Suprapubic skin (tissue), 4 donors: ENCODE measurements around the gene PSMC2. TPM values are rescaled to one million over a fixed set of nuclear protein-coding genes. Genes with fewer than 3 reads are reported as not detected.

Experiments used
- DNase-seq, 2 donors: peaks; one replicate each; pipeline ENCODE4 v3.0.0-alpha.2; 2019; ENCODE audit warnings: low spot score in 2 of 2
- H3K27ac ChIP-seq: fragments of 200-600 bp; sonication (generic); one replicate; pipeline ENCODE4 v1.5.1; 2019
- H3K27me3 ChIP-seq: fragments of 200-600 bp; sonication (generic); one replicate; pipeline ENCODE4 v1.5.1; 2019
- H3K36me3 ChIP-seq: fragments of 200-600 bp; sonication (generic); one replicate; pipeline ENCODE4 v1.5.1; 2019
- H3K4me1 ChIP-seq: fragments of 200-600 bp; sonication (generic); one replicate; pipeline ENCODE4 v1.5.1; 2019
- H3K4me3 ChIP-seq: fragments of 200-600 bp; sonication (generic); one replicate; pipeline ENCODE4 v1.5.1; 2019; ENCODE audit warnings: mild to moderate bottlenecking
- H3K9me3 ChIP-seq: fragments of 200-600 bp; sonication (generic); one replicate; pipeline ENCODE4 v1.5.1; 2019
- EP300 ChIP-seq: sonication (generic); formaldehyde crosslinking; IDR thresholded peaks from one replicate; pipeline ENCODE4 v1.6.1; 2017; ENCODE audit warnings: antibody characterized with exemption
- POLR2A ChIP-seq, 2 donors: fragments of 450-650 bp; IDR thresholded peaks; one replicate each; pipeline ENCODE4 v1.6.1; 2017; ENCODE audit warnings: antibody characterized with exemption in 2 of 2, mild to moderate bottlenecking in 2 of 2, moderate library complexity in 2 of 2
- POLR2AphosphoS5 ChIP-seq, 3 donors: sonication (generic); formaldehyde crosslinking; IDR thresholded peaks; one replicate each; pipeline ENCODE4 v1.6.1; 2017; ENCODE audit warnings: antibody characterized with exemption in 3 of 3
- WGBS: methylation state at CpG from one replicate; pipeline ENCODE4 v1.1.5; 2018; 5-methylcytosine and 5-hydroxymethylcytosine counted together
- total RNA-seq, 4 donors: library from RNA; depleted of rRNA; stranded (reverse); fragments of >200 nt; gene quantifications; one replicate each; pipeline ENCODE4 v1.1.0, GENCODE V29; 2016
- TF ChIP-seq, protein P1 (sequence below), 2 donors: fragments of 200-600 bp in 1 of 2; fragments of 450-650 bp in 1 of 2; sonication (generic) in 1 of 2; IDR thresholded peaks; one replicate each; pipeline ENCODE4 v1.5.1; 2016 to 2019; ENCODE audit warnings: antibody characterized with exemption in 2 of 2, mild to moderate bottlenecking in 1 of 2, moderate library complexity in 1 of 2

Gene PSMC2
- total RNA-seq, 4 donors from 2014 or later = 61.5 to 115 (median 94.0) TPM

DNA sequence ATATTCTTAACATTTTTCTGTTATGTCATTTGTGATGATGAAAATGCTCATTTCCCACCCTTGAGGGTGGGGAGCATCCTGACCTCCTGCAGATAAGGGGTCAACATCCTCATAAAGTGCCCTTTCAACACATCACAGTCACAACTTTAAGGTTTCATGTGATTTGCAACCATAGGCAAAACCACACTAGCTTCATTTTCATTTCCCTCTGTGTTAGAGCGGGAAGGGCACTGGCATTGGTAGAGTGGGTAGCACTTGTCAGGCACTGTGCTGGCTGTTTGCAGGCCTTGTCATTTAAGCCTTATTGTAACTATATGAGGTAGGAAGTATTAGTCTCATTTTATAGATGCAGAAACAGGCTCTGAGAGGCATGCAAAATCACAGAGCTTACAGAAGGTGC, 39.8 kb downstream of the PSMC2 start:
- 100% methylated on average over 1 of the region's 1 CpG for WGBS
- H3K27ac ChIP-seq = no peak overlapping the region
- no peaks in the 10 kb centered on the region for H3K36me3 ChIP-seq
- no peak for TF ChIP-seq POLR2AphosphoS5 (IDR thresholded peaks at IDR 0.05)
- TF ChIP-seq EP300 = no peak
- TF ChIP-seq POLR2A (IDR thresholded peaks at IDR 0.05) = no peak
- TF ChIP-seq, protein P1, sequence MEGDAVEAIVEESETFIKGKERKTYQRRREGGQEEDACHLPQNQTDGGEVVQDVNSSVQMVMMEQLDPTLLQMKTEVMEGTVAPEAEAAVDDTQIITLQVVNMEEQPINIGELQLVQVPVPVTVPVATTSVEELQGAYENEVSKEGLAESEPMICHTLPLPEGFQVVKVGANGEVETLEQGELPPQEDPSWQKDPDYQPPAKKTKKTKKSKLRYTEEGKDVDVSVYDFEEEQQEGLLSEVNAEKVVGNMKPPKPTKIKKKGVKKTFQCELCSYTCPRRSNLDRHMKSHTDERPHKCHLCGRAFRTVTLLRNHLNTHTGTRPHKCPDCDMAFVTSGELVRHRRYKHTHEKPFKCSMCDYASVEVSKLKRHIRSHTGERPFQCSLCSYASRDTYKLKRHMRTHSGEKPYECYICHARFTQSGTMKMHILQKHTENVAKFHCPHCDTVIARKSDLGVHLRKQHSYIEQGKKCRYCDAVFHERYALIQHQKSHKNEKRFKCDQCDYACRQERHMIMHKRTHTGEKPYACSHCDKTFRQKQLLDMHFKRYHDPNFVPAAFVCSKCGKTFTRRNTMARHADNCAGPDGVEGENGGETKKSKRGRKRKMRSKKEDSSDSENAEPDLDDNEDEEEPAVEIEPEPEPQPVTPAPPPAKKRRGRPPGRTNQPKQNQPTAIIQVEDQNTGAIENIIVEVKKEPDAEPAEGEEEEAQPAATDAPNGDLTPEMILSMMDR (IDR thresholded peaks at IDR 0.05) = no peak
- H3K4me1 ChIP-seq = no peaks in the 10 kb centered on the region
- no peaks in the 10 kb centered on the region for H3K9me3 ChIP-seq
- DNase-seq = no peak
- H3K4me3 ChIP-seq = no peak overlapping the region
- no peaks in the 10 kb centered on the region for H3K27me3 ChIP-seq

DNA sequence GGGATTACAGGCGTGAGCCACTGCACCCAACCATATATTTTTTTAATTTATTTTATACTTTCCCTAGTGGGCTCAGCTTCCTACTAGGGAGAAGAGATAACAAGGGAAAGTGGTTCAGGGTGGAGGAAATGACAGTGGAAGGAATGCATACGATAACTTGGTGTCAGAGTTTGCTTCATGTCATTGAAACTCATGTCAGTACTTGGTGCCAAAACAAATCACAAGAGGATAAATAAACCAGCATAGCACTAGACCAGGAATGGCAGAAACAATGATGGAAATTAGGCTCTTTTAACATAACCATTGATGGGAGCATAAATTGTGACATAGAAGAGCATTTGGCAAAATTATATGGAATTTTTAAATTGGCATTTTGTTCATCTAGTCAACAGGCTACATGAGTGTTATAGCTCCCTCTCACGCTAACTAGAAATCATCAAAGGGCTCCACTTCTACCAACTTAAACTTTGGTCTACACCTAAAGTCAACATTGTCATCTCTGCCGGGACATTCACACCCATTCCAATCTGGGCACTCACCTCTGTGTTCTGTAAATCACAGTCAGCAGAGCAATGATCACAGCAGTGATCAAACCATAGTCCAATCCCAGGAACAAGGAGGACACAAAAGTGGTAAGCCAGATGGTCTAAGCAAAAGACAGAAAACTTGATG, 41.2 kb downstream of the PSMC2 start:
- no peak for DNase-seq
- WGBS = 84% methylated on average over 4 of the region's 4 CpGs
- H3K4me3 ChIP-seq = no peak overlapping the region
- TF ChIP-seq EP300 = no peak
- TF ChIP-seq POLR2A (IDR thresholded peaks at IDR 0.05) = no peak
- no peak for TF ChIP-seq POLR2AphosphoS5 (IDR thresholded peaks at IDR 0.05)
- TF ChIP-seq, protein P1 (IDR thresholded peaks at IDR 0.05) = no peak
- no peaks in the 10 kb centered on the region for H3K9me3 ChIP-seq
- H3K27me3 ChIP-seq = no peaks in the 10 kb centered on the region
- H3K27ac ChIP-seq = no peak overlapping the region
- H3K4me1 ChIP-seq = no peaks in the 10 kb centered on the region
- H3K36me3 ChIP-seq = no peaks in the 10 kb centered on the region

DNA sequence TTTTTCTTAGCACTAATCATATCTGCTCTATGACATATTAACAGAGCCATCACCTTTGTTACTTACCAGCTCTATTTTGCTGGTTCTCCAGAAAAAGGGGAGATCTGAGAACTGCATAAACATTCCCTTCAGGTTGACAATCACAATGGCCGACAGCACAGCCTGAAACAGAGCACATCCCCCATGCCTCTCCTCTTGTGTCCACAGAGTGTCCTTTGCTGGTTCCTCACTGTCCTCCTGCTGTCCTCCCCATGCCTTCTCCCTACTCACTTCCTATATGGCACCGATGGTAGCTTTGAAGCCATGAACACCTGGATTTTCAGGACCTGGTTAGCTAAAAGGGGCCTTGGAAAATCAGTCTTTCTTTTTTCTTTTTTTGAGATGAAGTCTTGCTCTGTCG, 41.8 kb downstream of the PSMC2 start:
- DNase-seq = no peak
- Histone ChIP-seq H3K27ac (no peak overlapping the region), H3K4me1 (no peaks in the 10 kb centered on the region), H3K9me3 (no peaks in the 10 kb centered on the region), H3K36me3 (no peaks in the 10 kb centered on the region), H3K27me3 (no peaks in the 10 kb centered on the region), H3K4me3 (no peak overlapping the region)
- 83% methylated on average over 3 of the region's 3 CpGs for WGBS
- TF ChIP-seq POLR2AphosphoS5 (IDR thresholded peaks at IDR 0.05) = no peak
- no peak for TF ChIP-seq EP300
- TF ChIP-seq, protein P1 (IDR thresholded peaks at IDR 0.05) = no peak
- TF ChIP-seq POLR2A (IDR thresholded peaks at IDR 0.05) = no peak

DNA sequence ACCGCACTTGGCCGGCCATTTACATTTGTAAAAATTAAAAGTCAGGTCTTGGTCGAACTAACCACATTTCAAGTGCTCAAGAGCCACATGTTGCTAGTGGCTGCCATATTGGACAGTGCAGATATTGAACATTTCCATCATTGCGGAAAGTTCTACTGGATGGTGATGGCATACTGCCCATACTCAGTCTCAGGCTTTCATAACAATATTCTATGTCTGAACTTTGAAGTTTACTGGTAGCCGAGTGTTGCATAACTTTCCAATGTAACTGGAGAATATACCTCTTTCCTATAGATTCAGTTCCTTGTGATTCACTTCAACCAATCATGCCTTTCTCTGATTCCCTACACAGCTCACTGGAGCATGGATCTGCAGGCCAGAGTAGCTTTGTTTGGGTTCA, 43.7 kb downstream of the PSMC2 start:
- DNase-seq = no peak
- WGBS = 93% methylated on average over 5 of the region's 5 CpGs
- Histone ChIP-seq H3K27me3 (no peaks in the 10 kb centered on the region), H3K9me3 (no peaks in the 10 kb centered on the region), H3K4me1 (no peaks in the 10 kb centered on the region), H3K4me3 (no peak overlapping the region), H3K27ac (no peak overlapping the region), H3K36me3 (no peaks in the 10 kb centered on the region)
- TF ChIP-seq POLR2A (IDR thresholded peaks at IDR 0.05) (no peak), EP300 (no peak), POLR2AphosphoS5 (IDR thresholded peaks at IDR 0.05) (no peak)
- TF ChIP-seq, protein P1 (IDR thresholded peaks at IDR 0.05) = no peak

DNA sequence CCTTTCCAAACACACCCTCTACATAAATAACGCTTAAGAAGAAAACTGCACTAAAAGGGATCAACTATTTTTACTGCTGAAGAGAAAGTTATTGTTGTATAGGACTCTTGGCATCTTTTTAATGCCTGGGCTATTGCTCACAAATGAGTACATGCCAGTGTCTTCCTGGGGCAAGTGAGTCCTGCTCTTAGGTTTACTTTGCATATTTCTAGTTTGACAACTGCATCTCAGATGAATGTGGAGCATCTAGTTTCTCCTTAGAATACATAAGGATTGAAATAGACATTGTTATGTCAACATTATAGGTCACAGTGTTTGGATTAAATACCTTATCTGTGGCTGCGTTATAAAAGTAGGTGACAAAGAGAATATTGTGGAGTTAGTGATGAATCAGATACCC, 44.5 kb downstream of the PSMC2 start:
- TF ChIP-seq EP300 = no peak
- no peak for TF ChIP-seq POLR2AphosphoS5 (IDR thresholded peaks at IDR 0.05)
- no peak for TF ChIP-seq POLR2A (IDR thresholded peaks at IDR 0.05)

GRCh38 chr7:103394566-103394965, 47.1 kb downstream of the PSMC2 start:
- WGBS = 56% methylated on average over 4 of the region's 4 CpGs
- DNase-seq = no peak
- no peaks in the 10 kb centered on the region for H3K27me3 ChIP-seq
- H3K27ac ChIP-seq = no peak overlapping the region
- no peaks in the 10 kb centered on the region for H3K36me3 ChIP-seq
- H3K4me1 ChIP-seq = no peaks in the 10 kb centered on the region
- H3K4me3 ChIP-seq = no peak overlapping the region
- TF ChIP-seq POLR2AphosphoS5 (IDR thresholded peaks at IDR 0.05) (no peak), EP300 (no peak), POLR2A (IDR thresholded peaks at IDR 0.05) (no peak)
- TF ChIP-seq, protein P1 (IDR thresholded peaks at IDR 0.05) = no peak
- H3K9me3 ChIP-seq = no peaks in the 10 kb centered on the region

More for the DNA sequence above, 44.5 kb downstream of the PSMC2 start:
- no peak overlapping the region for H3K4me3 ChIP-seq
- H3K36me3 ChIP-seq = no peaks in the 10 kb centered on the region
- no peaks in the 10 kb centered on the region for H3K9me3 ChIP-seq
- WGBS = 94% methylated on average over 2 of the region's 2 CpGs
- DNase-seq = no peak
- no peaks in the 10 kb centered on the region for H3K4me1 ChIP-seq
- H3K27me3 ChIP-seq = no peaks in the 10 kb centered on the region
- no peak overlapping the region for H3K27ac ChIP-seq
